Measurements from ENCODE around the gene ADM2.
"Not testable (repeated sequence)": the region's sequence is repeated elsewhere in the genome, so short reads cannot be mapped to it uniquely, and the experiment has no call there.

Gene ADM2

DNA sequence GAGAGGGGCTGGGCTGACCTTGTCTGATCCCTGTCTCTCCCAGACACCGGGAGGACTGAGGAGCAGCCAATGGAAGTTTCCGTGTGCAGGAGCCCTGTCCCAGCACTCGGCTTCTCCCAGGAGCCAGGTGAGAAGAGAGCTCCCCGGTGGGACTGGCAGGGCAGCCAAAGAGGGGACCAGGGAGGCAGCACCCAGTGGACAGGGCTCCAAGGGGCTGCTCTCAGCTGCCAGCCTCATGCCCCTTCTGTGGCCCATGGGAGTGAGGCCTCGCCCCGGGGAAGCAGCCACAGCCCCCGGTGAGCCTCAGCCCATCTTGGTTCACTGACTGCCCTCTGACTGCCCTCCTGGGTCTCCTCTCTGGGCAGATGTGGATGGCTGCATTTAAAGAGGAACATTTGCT, 37.3 kb downstream of the ADM2 start:
- no peaks in the 10 kb centered on the region for H3K4me1 Mint-ChIP-seq
- TF ChIP-seq, protein P1, sequence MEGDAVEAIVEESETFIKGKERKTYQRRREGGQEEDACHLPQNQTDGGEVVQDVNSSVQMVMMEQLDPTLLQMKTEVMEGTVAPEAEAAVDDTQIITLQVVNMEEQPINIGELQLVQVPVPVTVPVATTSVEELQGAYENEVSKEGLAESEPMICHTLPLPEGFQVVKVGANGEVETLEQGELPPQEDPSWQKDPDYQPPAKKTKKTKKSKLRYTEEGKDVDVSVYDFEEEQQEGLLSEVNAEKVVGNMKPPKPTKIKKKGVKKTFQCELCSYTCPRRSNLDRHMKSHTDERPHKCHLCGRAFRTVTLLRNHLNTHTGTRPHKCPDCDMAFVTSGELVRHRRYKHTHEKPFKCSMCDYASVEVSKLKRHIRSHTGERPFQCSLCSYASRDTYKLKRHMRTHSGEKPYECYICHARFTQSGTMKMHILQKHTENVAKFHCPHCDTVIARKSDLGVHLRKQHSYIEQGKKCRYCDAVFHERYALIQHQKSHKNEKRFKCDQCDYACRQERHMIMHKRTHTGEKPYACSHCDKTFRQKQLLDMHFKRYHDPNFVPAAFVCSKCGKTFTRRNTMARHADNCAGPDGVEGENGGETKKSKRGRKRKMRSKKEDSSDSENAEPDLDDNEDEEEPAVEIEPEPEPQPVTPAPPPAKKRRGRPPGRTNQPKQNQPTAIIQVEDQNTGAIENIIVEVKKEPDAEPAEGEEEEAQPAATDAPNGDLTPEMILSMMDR (IDR thresholded peaks at IDR 0.05), result no peak
- DNase-seq, result no peak
- H3K4me3 Mint-ChIP-seq, result no peak overlapping the region
- no peaks in the 10 kb centered on the region for H3K27me3 Mint-ChIP-seq (ENCODE audit: low read depth, poor library complexity)
- no peak overlapping the region for H3K27ac Mint-ChIP-seq
- no peaks in the 10 kb centered on the region for H3K9me3 Mint-ChIP-seq
- peaks cover 21% of the 10 kb centered on the region for H3K36me3 Mint-ChIP-seq (ENCODE audit: low read depth)

DNA sequence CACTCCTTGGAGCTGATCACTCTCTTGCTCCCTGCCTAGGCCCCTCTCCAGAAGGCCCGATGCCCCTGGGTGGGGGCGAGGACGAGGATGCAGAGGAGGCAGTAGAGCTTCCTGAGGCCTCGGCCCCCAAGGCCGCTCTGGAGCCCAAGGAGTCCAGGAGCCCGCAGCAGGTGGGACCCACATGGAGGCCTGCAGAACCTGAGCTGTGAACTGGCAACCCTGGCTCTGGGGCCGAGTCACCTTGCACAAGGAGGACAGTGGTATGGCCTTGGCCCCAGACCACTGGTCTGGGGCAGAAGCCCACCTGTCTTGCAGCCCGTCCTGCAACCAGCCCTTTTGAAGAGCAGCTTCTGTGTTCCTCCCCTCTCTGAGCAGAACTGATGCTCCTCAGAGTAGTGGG, 37.8 kb downstream of the ADM2 start:
- Mint-ChIP-seq H3K4me1 (no peaks in the 10 kb centered on the region), H3K27me3 (ENCODE audit: low read depth, poor library complexity) (no peaks in the 10 kb centered on the region), H3K27ac (no peak overlapping the region), H3K4me3 (no peak overlapping the region), H3K9me3 (no peaks in the 10 kb centered on the region), H3K36me3 (ENCODE audit: low read depth) (peaks cover 21% of the 10 kb centered on the region)
- DNase-seq, result no peak
- TF ChIP-seq, protein P1 (IDR thresholded peaks at IDR 0.05), result no peak

DNA sequence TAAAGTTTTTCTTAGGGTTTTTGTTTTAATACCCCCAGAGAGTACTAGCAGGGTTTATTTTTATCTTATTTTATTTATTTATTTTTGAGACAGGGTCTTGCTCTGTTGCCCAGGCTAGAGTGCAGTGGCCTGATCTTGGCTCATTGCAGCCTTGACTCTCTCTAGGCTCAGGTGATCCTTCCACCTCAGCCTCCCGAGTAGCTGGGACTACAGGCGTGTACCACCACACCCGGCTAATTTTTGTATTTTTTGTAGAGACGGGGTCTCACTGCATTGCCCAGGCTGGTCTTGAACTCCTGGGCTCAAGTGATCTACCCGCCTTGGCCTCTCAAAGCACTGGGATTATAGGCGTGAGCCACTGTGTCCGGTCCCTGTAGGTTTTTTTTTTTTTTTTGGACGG, 38.8 kb downstream of the ADM2 start:
- not testable (repeated sequence) for H3K27me3 Mint-ChIP-seq (ENCODE audit: low read depth, poor library complexity); H3K27ac Mint-ChIP-seq; H3K4me3 Mint-ChIP-seq; H3K9me3 Mint-ChIP-seq; H3K4me1 Mint-ChIP-seq; DNase-seq
- peaks cover 16% of the 10 kb centered on the region for H3K36me3 Mint-ChIP-seq (ENCODE audit: low read depth)

DNA sequence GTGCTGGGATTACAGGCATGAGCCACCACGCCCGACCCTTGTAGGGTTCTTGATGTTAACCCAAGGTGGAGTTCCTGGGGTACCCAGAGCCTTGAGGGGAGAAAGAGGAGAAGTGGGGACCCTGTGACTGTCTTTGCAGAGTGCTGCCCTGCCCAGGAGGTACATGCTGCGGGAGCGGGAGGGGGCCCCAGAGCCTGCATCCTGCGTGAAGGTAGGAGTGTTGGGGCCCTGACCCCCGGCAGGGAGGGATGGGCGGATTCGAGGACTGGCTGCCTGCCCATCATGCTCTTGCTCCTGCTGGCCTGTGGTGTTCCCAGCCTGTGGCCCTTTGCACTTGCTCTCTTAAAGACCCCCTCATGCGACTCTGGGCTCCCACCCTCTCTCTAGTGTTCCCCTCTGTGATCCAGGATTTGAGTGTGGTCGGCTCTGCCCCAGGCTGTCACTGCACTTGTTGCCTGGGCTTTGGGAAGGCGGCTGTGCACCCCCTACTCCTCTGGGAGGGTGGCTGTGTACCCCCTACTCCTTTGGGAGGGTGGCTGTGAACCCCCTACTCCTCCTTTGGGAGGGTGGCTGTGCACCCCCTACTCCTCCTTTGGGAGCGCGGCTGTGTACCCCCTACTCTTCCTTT, 39.6 kb downstream of the ADM2 start:
- no peaks in the 10 kb centered on the region for H3K9me3 Mint-ChIP-seq
- no peak for DNase-seq
- TF ChIP-seq, protein P1 (IDR thresholded peaks at IDR 0.05), result no peak
- H3K27ac Mint-ChIP-seq, result no peak overlapping the region
- no peak overlapping the region for H3K4me3 Mint-ChIP-seq
- no peaks in the 10 kb centered on the region for H3K27me3 Mint-ChIP-seq (ENCODE audit: low read depth, poor library complexity)
- H3K4me1 Mint-ChIP-seq, result peaks cover 8% of the 10 kb centered on the region
- H3K36me3 Mint-ChIP-seq (ENCODE audit: low read depth), result peaks cover 16% of the 10 kb centered on the region

DNA sequence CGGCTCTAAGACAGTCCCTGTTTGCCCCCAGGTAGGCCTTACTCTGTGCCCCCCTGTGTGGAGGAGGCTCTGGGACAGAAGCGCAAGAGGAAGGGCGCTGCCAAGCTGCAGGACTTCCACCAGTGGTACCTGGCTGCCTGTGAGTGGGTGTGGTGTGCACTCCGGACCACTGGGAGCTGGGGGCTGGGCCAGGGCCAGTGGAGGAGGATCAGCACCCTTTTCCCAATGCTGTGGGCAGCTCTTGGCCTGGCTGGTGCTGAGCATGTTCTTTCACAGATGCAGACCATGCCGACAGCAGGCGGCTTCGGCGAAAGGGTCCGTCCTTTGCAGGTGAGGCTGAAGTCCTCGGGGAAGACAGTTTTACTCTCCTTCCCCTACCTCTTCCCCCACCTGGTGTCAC, 40.4 kb downstream of the ADM2 start:
- peaks cover 16% of the 10 kb centered on the region for H3K36me3 Mint-ChIP-seq (ENCODE audit: low read depth)
- TF ChIP-seq, protein P1 (IDR thresholded peaks at IDR 0.05), result no peak
- no peaks in the 10 kb centered on the region for H3K9me3 Mint-ChIP-seq
- no peaks in the 10 kb centered on the region for H3K27me3 Mint-ChIP-seq (ENCODE audit: low read depth, poor library complexity)
- H3K27ac Mint-ChIP-seq, result no peak overlapping the region
- no peak overlapping the region for H3K4me3 Mint-ChIP-seq
- peaks cover 9% of the 10 kb centered on the region for H3K4me1 Mint-ChIP-seq
- DNase-seq, result no peak

DNA sequence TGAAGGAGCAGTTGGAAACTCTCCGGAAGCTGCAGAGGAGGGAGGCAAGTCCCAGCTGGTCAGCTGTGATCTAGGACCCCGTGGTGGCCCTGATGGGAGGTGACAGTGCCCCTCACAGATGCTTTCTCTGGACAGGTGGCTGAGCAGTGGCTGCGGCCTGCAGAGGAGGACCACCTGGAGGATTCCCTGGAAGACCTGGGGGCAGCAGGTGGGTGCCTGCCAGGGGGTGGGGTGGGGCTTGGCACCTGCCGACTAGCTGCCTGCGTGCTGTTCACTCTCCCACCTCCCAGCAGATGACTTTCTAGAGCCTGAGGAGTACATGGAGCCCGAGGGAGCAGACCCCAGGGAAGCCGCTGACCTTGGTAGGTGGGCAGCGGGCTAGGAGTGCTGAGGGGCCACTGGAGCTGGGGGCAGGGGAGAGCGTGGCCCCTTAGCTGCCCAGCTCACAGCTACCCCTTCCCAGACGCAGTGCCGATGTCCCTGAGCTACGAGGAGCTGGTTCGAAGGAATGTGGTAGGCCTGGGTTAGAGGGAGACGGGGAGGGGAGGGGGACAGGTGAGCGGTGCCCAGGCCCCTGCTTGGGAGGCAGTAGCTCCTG, 41.0 kb downstream of the ADM2 start:
- TF ChIP-seq, protein P1 (IDR thresholded peaks at IDR 0.05), result no peak
- Mint-ChIP-seq H3K4me1 (peaks cover 15% of the 10 kb centered on the region), H3K36me3 (ENCODE audit: low read depth) (peaks cover 16% of the 10 kb centered on the region), H3K27ac (no peak overlapping the region), H3K27me3 (ENCODE audit: low read depth, poor library complexity) (peaks cover 2% of the 10 kb centered on the region), H3K9me3 (no peaks in the 10 kb centered on the region), H3K4me3 (no peak overlapping the region)
- no peak for DNase-seq

Data from nephron progenitor cell (in vitro differentiated cells).